OCI-M2 (cell line): ENCODE data around the gene ERP27.

ENCODE experiments used
- DNase-seq: peaks from one replicate; lab custom pipeline; 2025; ENCODE audit not compliant: unreplicated experiment; lab: John Stamatoyannopoulos, UW

Gene ERP27

DNA sequence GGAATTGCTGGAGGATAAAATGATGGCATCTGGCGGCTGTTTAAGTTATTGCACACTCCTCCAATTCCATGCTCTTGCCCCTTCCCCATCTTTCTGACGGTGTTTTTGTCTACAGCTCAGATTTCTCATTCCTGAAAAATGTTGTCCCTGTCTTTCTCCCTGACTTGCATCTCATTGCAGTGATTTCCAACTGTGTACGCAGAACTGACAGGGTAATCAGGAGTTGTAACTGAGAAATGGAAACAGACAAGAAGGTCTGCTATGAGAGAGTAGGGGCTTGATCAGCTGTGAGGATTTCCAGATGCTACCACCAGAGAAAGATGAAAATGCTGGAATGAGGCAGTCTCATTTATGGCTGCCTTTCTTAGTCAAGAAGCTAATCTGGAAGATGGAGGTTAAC is 1.3 kb downstream of the ERP27 start:
- DNase-seq, result no peak

DNA sequence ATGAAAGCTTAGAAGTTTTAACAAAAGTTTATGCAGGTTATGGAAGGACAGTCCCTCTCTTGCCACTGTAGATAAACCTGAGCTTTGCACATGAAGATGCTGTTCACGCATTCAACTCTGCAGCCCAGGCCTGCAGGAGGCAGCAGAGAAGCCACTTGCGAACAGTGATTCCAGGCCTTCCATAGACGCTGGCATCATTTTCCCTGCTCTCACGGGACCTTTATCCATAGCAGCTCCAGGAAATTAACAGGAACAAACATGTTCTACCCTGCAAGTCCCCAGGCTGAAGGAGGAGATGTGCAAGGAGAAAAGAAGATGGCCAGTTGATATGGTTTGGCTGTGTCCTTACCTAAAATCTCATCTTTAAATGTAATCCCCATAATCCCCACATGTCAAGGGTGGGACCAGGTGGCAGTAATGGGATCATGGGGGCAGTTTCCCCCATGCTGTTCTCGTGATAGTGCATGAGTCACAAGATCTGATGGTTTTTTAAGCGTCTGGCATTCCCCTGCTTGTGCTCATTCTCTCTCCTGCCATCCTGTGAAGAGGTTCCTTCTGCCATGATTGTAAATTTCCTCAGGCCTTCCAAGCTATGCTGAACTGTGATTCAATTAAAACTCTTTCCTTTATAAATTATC is 2.0 kb downstream of the ERP27 start:
- no peak for DNase-seq

- no peak for DNase-seq
Observed at GRCh38 chr12:14935031-14935430, 3.3 kb downstream of the ERP27 start.

GRCh38 chr12:14934511-14934910 is 3.8 kb downstream of the ERP27 start:
- DNase-seq, result no peak

DNA sequence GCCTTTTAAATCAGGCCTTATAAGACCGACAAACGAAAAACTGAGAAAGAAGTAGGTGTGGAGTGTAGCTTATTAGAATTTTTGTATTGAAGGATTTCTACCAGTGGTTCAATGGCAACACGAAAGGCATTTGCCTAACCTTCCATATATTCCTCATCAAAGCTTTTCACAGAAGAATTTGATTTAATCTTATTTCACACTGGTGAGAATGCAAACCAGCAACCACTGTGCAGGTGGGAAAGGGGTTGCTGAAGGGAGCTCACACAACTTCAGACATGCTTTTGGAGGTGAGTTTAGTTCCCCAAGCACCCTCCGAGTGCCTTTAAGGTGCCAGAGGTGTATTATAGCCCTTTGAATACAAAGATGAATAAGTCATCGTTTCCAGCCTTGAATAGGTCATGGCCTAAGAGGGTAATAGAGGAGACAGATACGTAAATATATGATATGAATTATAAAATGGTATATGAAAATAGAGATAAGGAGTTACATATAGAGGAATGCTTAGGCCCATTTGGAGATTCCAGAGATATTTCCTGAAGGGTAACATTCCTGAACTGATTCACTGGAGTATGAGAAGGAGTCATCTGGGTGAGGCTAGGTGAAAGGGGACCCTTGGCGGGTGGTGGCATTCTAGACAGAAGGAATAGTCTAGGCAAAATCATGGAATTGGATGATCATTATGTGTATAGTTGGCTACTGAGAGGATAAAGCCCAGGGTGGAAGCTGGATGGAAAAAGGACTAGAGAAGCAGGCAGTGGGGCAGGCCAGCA is 6.4 kb downstream of the ERP27 start:
- DNase-seq, result no peak

GRCh38 chr12:14931359-14931758 is 7.0 kb downstream of the ERP27 start:
- DNase-seq, result no peak

GRCh38 chr12:14930299-14930698 is 8.0 kb downstream of the ERP27 start:
- DNase-seq, result no peak

DNA sequence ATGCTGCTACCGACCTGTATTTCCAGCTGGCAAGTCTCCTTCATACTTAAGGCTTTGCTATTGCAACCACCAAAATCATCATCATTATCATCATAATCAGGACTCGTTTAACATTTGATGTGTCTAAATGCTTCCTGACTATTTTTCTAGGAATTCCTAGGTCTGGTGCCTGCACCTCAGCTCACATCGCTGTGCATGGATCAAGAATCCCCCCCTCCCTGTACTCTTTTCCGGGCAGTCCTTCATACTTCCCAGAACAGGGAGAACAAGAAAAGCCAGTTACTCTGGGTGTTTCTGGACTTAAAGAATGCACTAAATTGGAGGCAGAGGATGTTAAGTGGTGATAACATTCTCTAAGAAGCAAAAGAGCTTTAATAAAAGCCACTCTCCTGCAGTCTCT is 9.4 kb downstream of the ERP27 start:
- no peak for DNase-seq

DNA sequence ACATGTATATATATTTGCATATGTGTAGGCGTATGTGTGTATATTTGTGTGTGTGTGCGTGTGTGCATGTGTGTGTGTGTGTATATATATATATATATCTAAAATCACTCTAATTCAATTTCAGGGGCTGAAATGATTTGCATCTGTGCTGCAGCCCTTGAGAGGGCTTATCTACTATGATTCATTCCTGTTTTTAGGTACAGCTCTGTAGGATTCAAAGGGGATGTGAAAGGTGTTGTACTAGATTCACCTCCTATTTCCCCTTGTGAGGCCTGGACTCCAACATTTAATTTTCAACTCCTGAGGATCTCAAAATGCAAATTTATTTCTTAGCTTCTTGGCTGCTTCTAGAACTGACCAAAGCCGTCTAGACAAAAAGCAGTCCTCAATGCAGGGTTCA is 11.1 kb downstream of the ERP27 start:
- DNase-seq, result no peak

DNA sequence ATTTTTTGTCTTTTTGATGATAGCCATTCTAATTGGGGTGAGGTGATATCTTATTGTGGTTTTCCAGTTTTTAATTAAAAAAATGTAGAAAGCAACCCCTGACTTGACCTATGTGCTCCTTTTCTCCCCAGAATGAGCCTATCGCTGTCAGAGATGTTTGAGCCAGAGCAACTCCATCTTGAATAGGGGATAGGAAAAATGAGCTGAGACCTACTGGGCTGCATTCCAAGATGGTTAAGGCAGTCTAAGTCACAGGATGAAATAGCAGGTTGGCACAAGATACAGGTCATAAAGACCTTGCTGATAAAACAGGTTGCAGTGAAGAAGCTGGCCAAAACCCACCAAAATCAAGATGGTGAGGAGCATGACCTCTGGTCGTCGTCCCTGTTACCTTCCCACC is 13.8 kb downstream of the ERP27 start:
- DNase-seq, result no peak

DNA sequence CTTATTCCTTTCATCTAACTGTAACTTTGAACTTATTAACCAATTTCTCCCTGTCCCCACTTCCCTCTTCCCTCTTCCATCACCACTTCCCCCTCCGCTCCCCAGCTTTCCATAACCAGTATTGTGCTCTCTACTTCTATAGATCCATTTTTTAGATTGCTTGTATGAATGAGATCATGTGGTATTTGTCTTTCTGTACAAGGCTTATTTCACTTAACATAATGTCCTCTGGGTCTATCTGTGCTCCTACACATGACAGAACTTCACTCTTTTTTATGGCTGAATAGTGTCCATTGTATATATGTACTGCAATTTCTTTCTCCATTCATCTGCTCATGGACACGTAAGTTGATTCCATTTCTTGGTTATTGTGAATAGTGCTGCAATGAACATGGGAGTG is 14.4 kb downstream of the ERP27 start:
- DNase-seq, result no peak

DNA sequence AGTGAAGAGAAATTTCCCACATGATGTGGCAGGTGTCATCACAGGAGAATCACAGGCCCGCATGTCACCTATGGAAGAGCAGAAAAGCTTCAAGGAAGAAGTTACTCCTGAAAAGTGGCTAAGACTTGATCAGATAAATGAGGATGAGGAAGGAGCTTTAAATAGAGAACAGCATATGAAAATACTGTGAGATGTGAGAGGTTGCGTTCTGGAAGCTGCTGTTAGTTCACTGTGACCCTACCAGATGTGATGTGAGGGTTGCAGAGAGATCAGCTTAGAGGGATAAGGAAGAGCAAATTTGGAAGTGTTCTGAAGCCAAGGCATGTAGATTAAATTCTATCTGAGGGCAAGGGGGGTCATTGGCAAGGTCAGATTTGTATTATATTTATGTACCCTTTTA is 17.1 kb downstream of the ERP27 start:
- DNase-seq, result no peak

DNA sequence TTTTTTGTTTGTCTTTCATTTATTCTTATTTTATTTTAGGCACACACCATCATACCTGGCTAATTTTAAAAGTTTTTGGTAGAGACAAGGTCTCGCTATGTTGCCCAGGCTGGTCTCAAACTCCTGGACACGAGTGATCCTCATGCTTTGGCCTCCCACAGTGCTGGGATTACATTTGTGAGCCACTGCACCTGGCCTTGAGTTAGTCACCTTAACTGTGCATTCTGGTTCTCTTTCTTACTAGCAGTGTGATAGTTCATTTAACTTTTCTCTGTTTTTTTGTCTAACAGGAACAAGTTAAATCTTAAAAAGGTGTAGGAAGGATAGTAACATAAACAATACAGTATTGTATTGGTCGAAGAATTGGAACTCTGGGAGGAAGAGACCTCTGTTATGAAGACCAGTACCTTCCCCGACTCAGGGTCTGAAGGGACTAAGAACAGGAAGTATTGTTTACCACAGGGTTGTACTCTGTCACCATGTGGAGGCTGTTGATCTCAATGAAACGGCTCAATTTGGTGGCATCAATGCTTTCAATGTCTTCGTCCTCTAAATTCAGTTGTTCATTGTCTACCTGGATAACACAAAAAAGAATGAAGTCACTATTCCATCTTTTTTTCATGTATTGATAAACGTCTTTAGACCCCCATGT is 17.7 kb downstream of the ERP27 start:
- DNase-seq, result no peak

GRCh38 chr12:14919455-14919854 is 18.9 kb downstream of the ERP27 start:
- DNase-seq, result no peak

DNA sequence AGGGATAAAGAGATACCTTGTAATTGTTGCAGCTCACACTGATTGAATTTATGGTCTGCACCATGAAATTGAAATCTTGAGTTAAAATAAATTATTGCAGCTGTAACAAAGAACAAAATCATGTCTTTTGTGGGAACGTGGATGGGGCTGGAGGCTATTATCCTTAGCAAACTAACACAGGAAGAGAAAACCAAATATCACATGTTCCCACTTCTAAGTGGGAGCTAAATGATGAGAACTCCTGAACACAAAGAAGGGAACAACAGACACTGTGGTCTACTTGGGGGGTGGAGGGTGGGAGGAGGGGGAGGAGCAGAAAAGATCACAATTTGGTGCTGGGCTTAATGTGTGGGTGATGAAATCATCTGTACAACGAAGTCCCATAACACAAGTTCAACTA is 22.6 kb downstream of the ERP27 start:
- DNase-seq, result no peak

GRCh38 chr12:14913381-14913781 is 25.0 kb downstream of the ERP27 start:
- no peak for DNase-seq

DNA sequence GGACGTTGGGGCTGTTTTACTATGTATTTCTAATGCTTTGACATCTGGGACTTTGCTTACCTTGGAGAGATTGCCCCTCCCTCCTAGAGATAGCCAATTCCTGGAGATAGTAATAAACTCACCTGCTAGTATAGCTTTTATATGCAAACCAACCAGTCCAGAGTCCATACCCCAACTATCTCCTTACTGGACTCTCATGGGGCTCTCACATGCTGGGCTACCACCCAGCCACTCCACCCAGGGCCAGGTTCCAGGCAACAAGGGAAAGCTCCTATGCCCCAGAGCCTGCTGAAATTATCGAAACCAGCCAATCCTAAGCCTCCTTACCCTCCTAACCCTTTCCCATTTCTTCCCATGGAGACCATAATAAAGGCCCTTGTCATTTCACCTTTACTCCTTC is 27.2 kb downstream of the ERP27 start:
- DNase-seq, result no peak

DNA sequence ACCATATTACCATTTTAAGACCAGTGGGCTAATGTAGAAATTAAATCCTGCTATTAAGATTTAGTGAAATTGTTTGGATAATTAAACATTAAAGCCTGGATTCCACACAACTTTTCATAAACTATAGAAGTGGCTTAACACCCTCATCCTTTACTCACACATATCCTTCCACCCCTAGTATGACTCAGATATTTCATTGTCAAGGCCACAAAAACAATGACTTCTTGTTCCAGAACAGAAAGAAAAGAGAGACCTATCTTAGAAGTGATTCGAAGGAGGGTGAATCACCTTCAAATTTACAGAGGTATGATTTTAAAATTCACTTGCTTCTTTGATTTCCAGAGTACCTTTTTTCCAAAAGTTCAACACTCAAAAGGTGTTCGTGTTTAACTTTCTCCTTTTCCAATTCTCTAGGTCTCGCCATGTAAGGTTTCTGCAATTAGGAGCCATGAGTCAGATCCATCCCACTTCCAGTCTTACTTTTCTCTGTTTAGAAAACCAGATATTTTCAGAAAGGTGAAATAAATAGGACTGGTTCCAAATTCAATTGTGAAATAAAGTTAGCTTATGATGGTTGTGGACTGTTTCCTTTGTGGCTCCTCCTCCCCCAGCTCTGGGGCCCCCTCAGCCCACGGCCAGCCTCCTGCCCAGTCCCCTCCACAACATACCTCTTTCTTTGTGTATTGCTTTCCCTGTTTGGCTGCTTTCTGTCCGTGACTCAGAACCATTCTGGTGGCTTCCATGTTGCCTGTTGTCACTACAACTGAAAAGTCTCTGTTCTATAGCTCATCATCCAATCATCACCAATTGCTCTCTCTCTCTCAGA is 28.0 kb downstream of the ERP27 start:
- DNase-seq, result no peak

DNA sequence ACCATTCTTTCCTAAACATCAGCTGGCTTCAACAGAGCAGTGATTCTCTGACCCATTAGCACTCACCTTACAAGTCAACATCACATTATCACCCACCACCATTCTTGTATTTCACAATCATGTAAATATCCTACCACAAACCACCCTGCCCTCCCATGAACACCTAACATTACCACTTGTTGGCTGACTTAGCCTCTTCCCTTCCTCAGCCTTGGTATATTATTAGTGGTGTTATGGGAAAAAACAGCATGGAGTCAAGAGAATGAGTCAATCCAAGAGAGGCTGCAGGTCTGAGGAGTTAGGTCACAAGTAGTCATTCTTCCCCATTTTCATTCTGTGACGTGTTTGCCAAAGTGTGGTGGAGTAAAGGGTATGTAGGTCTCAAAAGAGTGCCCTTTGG is 30.4 kb downstream of the ERP27 start:
- no peak for DNase-seq

GRCh38 chr12:14906114-14906513 is 32.2 kb downstream of the ERP27 start:
- no peak for DNase-seq

DNA sequence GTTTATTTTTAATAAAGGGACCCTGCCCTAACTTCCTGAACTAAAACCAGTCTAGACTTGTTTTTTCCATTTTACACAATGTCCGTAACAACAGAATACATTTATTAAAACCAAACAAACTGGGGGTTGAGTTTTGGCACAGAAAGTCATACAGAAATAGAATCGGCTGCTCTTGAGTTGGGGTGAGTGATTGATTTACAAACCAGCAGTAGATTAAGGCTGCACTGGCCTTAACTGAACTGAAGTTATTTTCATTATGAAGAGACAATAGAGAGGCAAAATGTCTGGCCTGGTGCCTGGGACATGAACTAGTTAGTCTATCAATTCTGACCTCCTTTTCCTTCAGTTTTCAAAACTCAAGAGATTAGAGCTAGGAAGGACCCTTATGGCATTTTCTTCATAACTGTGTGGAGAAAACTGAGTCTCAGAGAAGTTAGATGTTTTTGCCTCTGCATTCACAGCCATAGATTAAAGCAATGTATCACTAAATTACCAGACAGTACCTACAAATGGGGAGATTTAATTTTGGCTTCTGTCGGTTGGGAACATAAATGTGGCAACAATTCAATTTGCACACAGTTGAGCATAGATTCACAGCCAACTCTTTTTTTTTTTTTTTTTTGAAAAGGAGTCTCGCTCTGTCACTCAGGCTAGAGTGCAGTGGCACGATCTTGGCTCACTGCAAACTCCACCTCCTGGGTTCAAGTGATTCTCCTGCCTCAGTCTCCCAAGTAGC is 32.9 kb downstream of the ERP27 start:
- no peak for DNase-seq
